HG03520 (cell line): ENCODE measurements around the gene RMRP.
"Not testable (repeated sequence)": the region's sequence is repeated elsewhere in the genome, so short reads cannot be mapped to it uniquely, and the experiment has no call there.

Experiments
- ATAC-seq: cut with Tn5 transposase; IDR thresholded peaks from one replicate; pipeline ENCODE4 v1.9.1; 2021; ENCODE audit warnings: mild to moderate bottlenecking, moderate library complexity; ENCODE audit not compliant: unreplicated experiment

RMRP gene

GRCh38 chr9:35615981-35616680 is 41.7 kb downstream of the RMRP start:
- no peak for ATAC-seq

GRCh38 chr9:35612843-35613242 is 45.0 kb downstream of the RMRP start:
- ATAC-seq: no peak

GRCh38 chr9:35612066-35612465 is 45.8 kb downstream of the RMRP start:
- ATAC-seq: not testable (repeated sequence)

GRCh38 chr9:35611230-35611797 is 46.5 kb downstream of the RMRP start:
- no peak for ATAC-seq

GRCh38 chr9:35609820-35610163 is 48.0 kb downstream of the RMRP start:
- no peak for ATAC-seq

GRCh38 chr9:35609001-35609819 is 48.6 kb downstream of the RMRP start:
- ATAC-seq: no peak

GRCh38 chr9:35608221-35608620 is 49.6 kb downstream of the RMRP start:
- ATAC-seq: no peak
